Tongue (tissue), 2 donors: ENCODE results near the gene FAHD2B. TPM values are rescaled to one million over a fixed set of nuclear protein-coding genes. Genes with fewer than 3 reads are reported as not detected.
A peak's percentile ranks its signal among the peaks of the same experiment; 100 is the strongest.
"Not testable (repeated sequence)": the region's sequence is repeated elsewhere in the genome, so short reads cannot be mapped to it uniquely, and the experiment has no call there.

Experiments
- DNase-seq: peaks from one replicate; pipeline ENCODE4 v3.0.0-alpha.2; 2015
- total RNA-seq: library from RNA; depleted of rRNA; stranded (reverse); fragments of >200 nt; gene quantifications from one replicate; pipeline ENCODE4 v1.2.3, GENCODE V29; 2014

The FAHD2B gene
- total RNA-seq, result 15.9 TPM

DNA sequence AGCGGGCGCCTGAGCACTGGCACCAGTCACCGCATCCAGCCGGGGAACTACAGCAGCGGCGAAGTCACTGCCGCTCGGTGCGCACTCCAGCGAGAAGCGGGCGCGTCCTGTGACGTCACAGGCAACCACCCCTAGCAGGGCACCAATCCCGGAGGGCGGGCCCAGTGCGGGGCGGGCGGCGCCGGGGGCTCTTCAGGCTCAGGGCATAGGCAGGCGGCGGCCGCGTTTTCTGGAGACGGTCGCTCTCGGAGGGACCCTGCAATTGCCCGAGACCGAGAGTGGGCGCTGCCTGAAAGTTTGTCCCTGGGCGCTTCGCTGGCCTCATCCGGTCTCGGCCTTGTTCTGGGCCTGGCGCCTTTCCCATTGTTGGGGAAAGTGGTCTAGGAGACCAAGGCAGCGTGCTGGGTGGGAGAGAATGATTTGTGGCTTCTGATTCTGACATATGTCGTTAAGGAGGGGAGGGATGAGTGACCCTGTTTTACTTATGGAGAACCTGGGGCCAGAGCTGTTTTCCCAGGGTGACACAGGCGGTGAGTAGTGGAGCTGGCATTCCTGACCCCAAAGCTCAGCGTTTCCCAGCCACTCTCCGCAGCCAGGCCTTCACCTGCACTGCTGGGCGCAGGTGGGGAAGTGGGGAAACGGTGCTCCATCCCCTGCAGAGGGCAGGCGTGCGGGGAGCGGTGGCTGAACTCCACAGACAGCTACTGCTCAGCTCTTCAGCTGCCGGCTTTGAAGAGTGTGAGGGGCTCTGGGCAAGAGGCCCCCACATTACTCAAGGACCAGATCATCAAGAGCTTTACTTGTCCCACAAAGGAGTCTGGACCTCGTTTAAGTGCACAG, at the start of gene FAHD2B:
FAHD2B (minus strand) TSS at position 111 of the 840 bp plus-strand sequence. CDS start 3,176 bp downstream, outside the sequence.
- DNase-seq, result peak; percentile 85

- DNase-seq, result not testable (repeated sequence)
Observed at GRCh38 chr2:97144016-97144415, 49.3 kb upstream of the FAHD2B start.

GRCh38 chr2:97129090-97129489, 34.4 kb upstream of the FAHD2B start:
- DNase-seq, result not testable (repeated sequence)

GRCh38 chr2:97113882-97114255, 19.2 kb upstream of the FAHD2B start:
- not testable (repeated sequence) for DNase-seq

GRCh38 chr2:97113050-97113881, 18.6 kb upstream of the FAHD2B start, which contains the start of gene ANKRD36:
Gene ANKRD36, plus strand, starts transcription at chr2:97113153. Its CDS starts 587 bp downstream, at chr2:97113740.
- DNase-seq, result peak; percentile 90

DNA sequence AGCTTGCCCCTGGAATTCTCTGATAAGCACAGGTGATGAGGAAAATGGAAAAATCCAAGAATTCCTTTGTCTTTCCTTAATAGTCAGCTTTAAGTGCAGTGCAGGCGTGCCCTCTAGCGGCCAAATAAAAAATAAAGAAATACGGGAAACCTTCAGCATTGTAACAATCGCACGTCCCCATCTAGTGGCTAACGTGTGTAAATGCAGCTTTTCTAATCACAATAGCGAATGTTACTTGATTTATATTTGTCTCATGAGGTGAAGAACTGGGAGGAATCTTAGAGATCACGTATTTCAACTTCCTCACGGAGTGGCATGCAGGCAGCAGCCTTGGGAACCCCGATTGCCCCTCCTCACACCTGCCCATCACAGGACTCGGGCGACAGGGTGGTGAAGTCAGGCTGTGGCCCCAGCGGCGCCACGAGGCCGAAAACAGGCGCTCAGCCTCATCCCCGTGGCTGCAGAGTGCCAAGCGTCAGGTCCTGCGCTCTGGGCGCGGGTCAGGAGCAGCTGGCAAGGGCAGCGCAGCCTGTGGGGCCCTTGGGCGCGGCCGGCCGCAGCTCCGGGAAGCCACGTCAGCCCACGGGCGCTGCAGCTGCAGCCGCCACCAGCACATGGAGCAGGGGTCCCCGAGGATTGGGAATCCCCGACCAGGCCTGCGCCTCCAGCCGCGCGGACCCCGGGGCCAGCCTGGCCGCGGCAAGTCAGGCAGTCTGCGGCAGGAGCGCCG, 17.8 kb upstream of the FAHD2B start:
- peak; percentile 63 for DNase-seq

- not testable (repeated sequence) for DNase-seq
Observed at GRCh38 chr2:97111246-97111645, 16.6 kb upstream of the FAHD2B start.

GRCh38 chr2:97106878-97107277, 12.2 kb upstream of the FAHD2B start:
- not testable (repeated sequence) for DNase-seq

DNA sequence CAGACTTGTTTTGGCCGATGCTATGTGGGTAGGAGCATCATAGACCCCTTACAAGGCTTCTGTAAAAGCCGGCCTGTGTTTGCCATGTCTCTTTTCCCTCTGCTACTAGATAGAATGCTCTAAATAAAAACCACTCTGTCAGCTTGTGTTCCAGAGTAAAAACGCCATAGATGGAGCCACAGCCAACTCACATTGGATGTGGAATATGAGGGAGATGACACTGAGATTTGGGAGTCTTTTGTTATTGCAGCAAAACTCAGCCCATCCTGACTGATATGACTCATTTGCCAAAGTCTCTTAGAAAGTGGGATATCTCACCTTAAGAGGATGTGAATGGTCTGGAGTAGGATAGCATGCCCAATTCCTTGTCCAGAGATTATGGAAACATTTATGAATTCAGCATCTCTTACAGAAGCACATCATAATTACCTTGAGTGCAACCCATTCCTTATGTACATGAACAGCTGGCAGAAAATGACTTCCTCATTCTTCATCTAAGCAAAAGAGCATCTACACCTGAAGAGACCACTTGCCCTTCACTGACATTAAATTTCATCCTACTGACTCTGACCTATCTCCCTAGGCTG, 4.2 kb upstream of the FAHD2B start:
- not testable (repeated sequence) for DNase-seq

DNA sequence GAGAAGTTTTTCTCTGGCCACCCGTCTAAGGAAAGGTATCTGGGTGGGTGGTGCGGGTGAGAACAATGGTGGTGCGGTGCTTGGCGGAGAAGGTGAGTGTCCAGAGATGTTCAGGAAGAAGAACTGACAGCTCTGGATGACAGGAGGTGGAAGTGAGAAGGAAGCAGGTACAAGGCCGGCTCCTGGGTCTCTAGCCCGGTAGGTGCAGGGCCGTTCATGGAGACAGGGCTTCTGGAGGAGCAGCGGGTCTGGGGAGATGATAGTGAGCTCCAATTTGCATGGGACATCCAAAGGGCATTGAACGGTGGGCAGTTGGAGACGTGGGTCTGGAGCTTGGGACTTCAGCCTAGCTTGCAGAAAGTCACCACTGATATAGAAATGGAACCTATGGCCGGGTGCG, 979 bp upstream of the FAHD2B start:
- DNase-seq, result no peak

- not testable (repeated sequence) for DNase-seq
Observed at GRCh38 chr2:97093983-97094771, 505 bp downstream of the FAHD2B start.

GRCh38 chr2:97092946-97093345, 1.7 kb downstream of the FAHD2B start:
- DNase-seq, result not testable (repeated sequence)

- DNase-seq, result not testable (repeated sequence)
Observed at GRCh38 chr2:97088706-97089105, 6.0 kb downstream of the FAHD2B start.

DNA sequence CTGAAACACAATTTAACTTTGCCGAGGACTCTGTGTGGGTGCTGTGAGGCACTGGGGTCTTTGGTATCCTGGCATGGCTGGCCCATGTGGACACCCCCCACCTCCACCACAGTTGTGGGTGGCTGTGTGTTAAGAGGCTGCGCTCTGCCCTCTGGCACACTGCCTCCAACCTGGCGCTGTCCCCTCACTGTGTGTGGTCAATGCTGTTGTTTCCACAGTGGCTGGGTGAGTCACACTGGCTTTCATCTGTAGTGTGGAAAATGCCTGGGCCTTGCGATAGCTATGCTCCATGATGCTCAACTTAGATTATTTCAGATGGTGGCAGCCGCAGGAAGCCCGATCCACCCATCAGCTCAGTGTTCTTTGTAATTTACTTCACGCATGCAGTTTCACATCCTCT, 9.6 kb downstream of the FAHD2B start:
- DNase-seq, result not testable (repeated sequence)

DNA sequence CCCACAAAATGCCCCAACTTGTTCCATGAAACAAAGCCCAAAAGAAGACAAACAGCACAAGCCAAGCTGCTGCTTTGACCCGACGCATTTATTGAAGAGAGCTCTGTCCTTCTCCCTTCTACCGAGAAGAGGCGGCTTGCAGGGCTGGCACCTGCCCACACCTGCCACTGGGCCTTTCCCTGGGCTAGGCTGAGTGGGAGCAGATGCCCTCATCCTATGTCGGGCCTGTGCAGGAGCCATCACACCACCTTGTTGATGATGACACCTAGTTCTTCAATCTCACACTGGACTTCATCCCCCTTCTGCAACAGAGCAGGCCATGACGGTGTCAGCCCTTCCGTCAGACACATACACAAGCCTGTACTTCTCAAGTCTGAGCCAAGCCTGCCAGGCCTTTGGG, 11.2 kb downstream of the FAHD2B start:
- not testable (repeated sequence) for DNase-seq

GRCh38 chr2:97082206-97082605, 12.5 kb downstream of the FAHD2B start:
- DNase-seq, result peak; percentile 34

DNA sequence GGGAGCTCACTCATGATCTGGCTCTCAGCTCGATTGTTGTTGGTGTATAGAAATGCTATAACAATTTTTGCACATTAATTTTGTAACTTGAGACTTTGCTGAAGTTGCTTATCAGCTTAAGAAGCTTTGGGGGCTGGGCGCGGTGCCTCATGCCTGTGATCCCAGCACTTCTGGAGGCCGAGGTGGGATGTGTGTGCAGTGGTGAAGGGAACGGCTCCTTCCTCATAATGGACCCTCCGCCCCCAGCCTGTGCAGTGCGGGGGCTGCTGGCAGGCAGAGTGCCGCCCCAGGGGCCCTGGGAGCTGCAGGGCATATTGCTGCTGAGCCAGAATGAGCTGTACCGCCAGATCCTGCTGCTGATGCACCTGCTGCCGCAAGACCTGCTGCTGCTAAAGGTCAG, 13.8 kb downstream of the FAHD2B start:
- DNase-seq, result not testable (repeated sequence)

DNA sequence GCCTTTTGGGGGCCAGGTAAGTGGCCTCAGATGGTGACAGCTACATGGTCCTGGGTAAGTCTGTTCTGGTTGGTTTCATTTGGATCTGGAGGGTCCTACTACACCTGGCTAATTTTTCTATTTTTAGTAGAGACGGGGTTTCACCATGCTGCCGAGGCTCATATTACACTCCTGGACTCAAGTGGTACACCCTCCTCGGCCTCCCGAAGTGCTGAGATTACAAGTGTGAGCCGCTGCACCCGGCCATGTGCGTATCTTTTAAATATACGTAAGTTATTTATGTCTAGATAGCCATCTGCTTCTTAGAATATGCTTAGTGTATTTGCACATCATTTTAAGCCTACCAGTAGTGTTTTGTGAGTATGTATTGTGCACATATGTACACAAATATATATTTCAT, 17.5 kb downstream of the FAHD2B start:
- not testable (repeated sequence) for DNase-seq

- not testable (repeated sequence) for DNase-seq
Observed at GRCh38 chr2:97070915-97071314, 23.8 kb downstream of the FAHD2B start.

- not testable (repeated sequence) for DNase-seq
Observed at GRCh38 chr2:97068722-97069121, 26.0 kb downstream of the FAHD2B start.

DNA sequence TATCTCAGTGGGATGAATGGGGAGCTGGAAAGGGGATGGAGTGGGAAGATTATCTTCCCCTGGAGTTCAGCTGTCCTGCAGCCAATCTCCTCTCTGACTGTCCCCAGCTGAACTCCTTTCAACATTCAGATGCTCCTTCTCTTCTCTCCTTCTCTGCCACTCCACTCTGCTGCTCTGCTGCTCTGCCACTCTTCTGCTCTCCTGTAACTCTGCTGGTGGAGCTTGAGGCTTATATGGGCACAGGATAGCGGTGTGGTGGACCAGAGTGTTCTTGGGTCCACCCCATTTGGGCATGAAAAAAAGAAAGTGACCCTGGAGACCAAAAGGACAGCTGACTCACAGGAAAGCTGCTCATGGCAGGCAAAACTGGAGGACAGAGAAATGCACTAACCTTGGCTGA, 26.6 kb downstream of the FAHD2B start:
- DNase-seq, result no peak
